Measurements from ENCODE around the gene GGT5.

Gene GGT5

GRCh38 chr22:24181996-24182899, 62.6 kb downstream of the GGT5 start:
- no peak for DNase-seq (ENCODE audit: extremely low read depth, low read depth)
- peak; percentile 28 for TF ChIP-seq CTCF (IDR thresholded peaks at IDR 0.05; ENCODE audit: low read depth, low read length, missing control alignments)
- no peak overlapping the region for H3K4me3 ChIP-seq (replicated peaks; ENCODE audit: low read depth, low read length)

GRCh38 chr22:24181088-24181995, 63.5 kb downstream of the GGT5 start, which contains the start of gene SUSD2:
Gene SUSD2 (plus strand): TSS chr22:24181487. CDS start chr22:24181520, 33 bp downstream.
- no peak for DNase-seq (ENCODE audit: extremely low read depth, low read depth)
- no peak within 1 kb of the TSS for H3K4me3 ChIP-seq (replicated peaks; ENCODE audit: low read depth, low read length)
- TF ChIP-seq CTCF (IDR thresholded peaks at IDR 0.05; ENCODE audit: low read depth, low read length, missing control alignments), result no peak

GRCh38 chr22:24180316-24181087, 64.4 kb downstream of the GGT5 start:
- no peak overlapping the region for H3K4me3 ChIP-seq (replicated peaks; ENCODE audit: low read depth, low read length)
- DNase-seq (ENCODE audit: extremely low read depth, low read depth), result no peak
- no peak for TF ChIP-seq CTCF (IDR thresholded peaks at IDR 0.05; ENCODE audit: low read depth, low read length, missing control alignments)

GRCh38 chr22:24179478-24180210, 65.2 kb downstream of the GGT5 start:
- no peak for TF ChIP-seq CTCF (IDR thresholded peaks at IDR 0.05; ENCODE audit: low read depth, low read length, missing control alignments)
- no peak for DNase-seq (ENCODE audit: extremely low read depth, low read depth)
- H3K4me3 ChIP-seq (replicated peaks; ENCODE audit: low read depth, low read length), result no peak overlapping the region

GRCh38 chr22:24178502-24179440, 66.1 kb downstream of the GGT5 start:
- no peak overlapping the region for H3K4me3 ChIP-seq (replicated peaks; ENCODE audit: low read depth, low read length)
- no peak for DNase-seq (ENCODE audit: extremely low read depth, low read depth)
- TF ChIP-seq CTCF (IDR thresholded peaks at IDR 0.05; ENCODE audit: low read depth, low read length, missing control alignments), result peak; percentile 52

Measured in HFF-Myc (cell line).